Kidney (tissue), 14 donors: Measurements from ENCODE around the gene MT3. TPM values are rescaled to one million over a fixed set of nuclear protein-coding genes. Genes with fewer than 3 reads are reported as not detected.

ENCODE experiments used
- DNase-seq, 5 donors: peaks; one replicate each; pipeline ENCODE4 v3.0.0-alpha.2; 2013 to 2020
- FAIRE-seq: peaks from 2 replicates; lab custom pipeline; 2012; peaks lifted over from hg19 to GRCh38; lab: Jason Lieb, UNC
- H3K27ac ChIP-seq, 2 donors: one replicate each; pipeline ENCODE4 v1.7.0; 2013; ENCODE audit warnings: low read depth in 2 of 2, low read length in 2 of 2, inconsistent platforms in 1 of 2
- H3K27me3 ChIP-seq: one replicate; pipeline ENCODE4 v1.7.1; 2013; ENCODE audit warnings: low read length, inconsistent platforms; ENCODE audit not compliant: control insufficient read depth, insufficient read depth
- H3K36me3 ChIP-seq, 3 donors: one replicate each; pipeline versions ENCODE4 v1.7.0 to v1.7.1; 2013; ENCODE audit warnings: low read length in 3 of 3, control low read depth in 1 of 3, inconsistent platforms in 1 of 3; ENCODE audit not compliant: insufficient read depth in 3 of 3, control insufficient read depth in 2 of 3
- H3K4me1 ChIP-seq, 3 donors: one replicate each; pipeline versions ENCODE4 v1.7.0 to v1.7.1; 2013; ENCODE audit warnings: low read length in 3 of 3, inconsistent platforms in 1 of 3, low read depth in 1 of 3; ENCODE audit not compliant: control insufficient read depth in 2 of 3, insufficient read depth in 2 of 3
- H3K4me3 ChIP-seq, 3 donors: one replicate each; pipeline versions ENCODE4 v1.7.0 to v1.8.1; 2013; ENCODE audit warnings: low read length in 3 of 3, control low read depth in 1 of 3, inconsistent platforms in 1 of 3
- H3K9ac ChIP-seq, 3 donors: one replicate each; pipeline versions ENCODE4 v1.7.0 to v1.7.1; 2013; ENCODE audit warnings: low read length in 3 of 3, control low read depth in 1 of 3, inconsistent platforms in 1 of 3
- H3K9me3 ChIP-seq, 3 donors: one replicate each; pipeline versions ENCODE4 v1.7.0 to v1.7.1; 2013; ENCODE audit warnings: low read length in 3 of 3, control low read depth in 1 of 3, inconsistent platforms in 1 of 3; ENCODE audit not compliant: control insufficient read depth in 2 of 3, insufficient read depth in 1 of 3
- CTCF ChIP-seq: IDR thresholded peaks from 3 replicates; pipeline ENCODE4 v1.5.1; 2012; ENCODE audit warnings: mild to moderate bottlenecking, moderate library complexity, borderline replicate concordance; ENCODE audit not compliant: insufficient read depth; ENCODE audit errors: extremely low read depth
- intact Hi-C: fragments of 100-400 bp; cut with DNase I; formaldehyde crosslinking; loops from one replicate; pipeline ENCODE4 v1.11.1; 2022
- polyA plus RNA-seq: library from polyadenylated mRNA; stranded (reverse); fragments of 350-450 nt; fragmentation: Illumina TruSeq; extraction: RNeasy Lipid Tissue Mini Kit (QIAGEN cat#74804); gene quantifications from one replicate; pipeline ENCODE4 v1.2.3, GENCODE V29; 2014; ENCODE audit warnings: low read depth, low replicate concordance; ENCODE audit not compliant: insufficient read depth
- total RNA-seq: library from RNA; stranded (reverse); fragmentation: NEBNext Ultra II Directional; extraction: Animal tissue kit (Norgen Biotek cat#: 25700); gene quantifications from one replicate; pipeline ENCODE4 v1.2.1, GENCODE V29; 2021
- donor health status: control.
- donor health status: control.
- donor health status: control.
- donor health status: control.
- donor health status: control.
- donor health status: DM: yes; HTN: yes; CAD: no.
- donor health status: Normal renal cell carcinoma (clear cell type).

Gene MT3
- total and polyA plus RNA-seq, 2 donors from 2014 or later = 25.5 TPM; not detected in 1

GRCh38 chr16:56558024-56558747, 31.1 kb upstream of the MT3 start:
- intact Hi-C loops = no loop called here
- no peaks in the 10 kb centered on the region for H3K36me3 ChIP-seq
- H3K27me3 ChIP-seq = no peaks in the 10 kb centered on the region
- no peak for DNase-seq
- FAIRE-seq = no peak
- no peaks in the 10 kb centered on the region for H3K9me3 ChIP-seq
- no peak overlapping the region for H3K27ac ChIP-seq
- TF ChIP-seq CTCF = no peak
- H3K4me3 ChIP-seq = no peak overlapping the region
- no peaks in the 10 kb centered on the region for H3K4me1 ChIP-seq
- no peak overlapping the region for H3K9ac ChIP-seq

GRCh38 chr16:56559109-56559508, 30.2 kb upstream of the MT3 start:
- FAIRE-seq = no peak
- DNase-seq = no peak

GRCh38 chr16:56560447-56560846, 28.9 kb upstream of the MT3 start:
- H3K27me3 ChIP-seq = no peaks in the 10 kb centered on the region
- H3K4me1 ChIP-seq = no peaks in the 10 kb centered on the region
- H3K27ac ChIP-seq = no peak overlapping the region
- no peaks in the 10 kb centered on the region for H3K9me3 ChIP-seq
- FAIRE-seq = no peak
- no peak overlapping the region for H3K4me3 ChIP-seq
- no peaks in the 10 kb centered on the region for H3K36me3 ChIP-seq
- H3K9ac ChIP-seq = no peak overlapping the region
- intact Hi-C loops = no loop called here
- no peak for DNase-seq
- no peak for TF ChIP-seq CTCF

More at GRCh38 chr16:56559109-56559508, 30.2 kb upstream of the MT3 start:
- H3K9me3 ChIP-seq = no peaks in the 10 kb centered on the region
- no peak overlapping the region for H3K27ac ChIP-seq
- H3K27me3 ChIP-seq = no peaks in the 10 kb centered on the region
- no peaks in the 10 kb centered on the region for H3K4me1 ChIP-seq
- TF ChIP-seq CTCF = no peak
- no peak overlapping the region for H3K9ac ChIP-seq
- intact Hi-C loops = no loop called here
- H3K4me3 ChIP-seq = no peak overlapping the region
- H3K36me3 ChIP-seq = no peaks in the 10 kb centered on the region
